Loucy (cell line): ENCODE data around the gene ETHE1.

Source experiments
- H2AFZ ChIP-seq: fragments of 200-600 bp; sonication (generic); 2 replicates; pipeline ENCODE4 v1.6.0; 2016; ENCODE audit warnings: antibody characterized with exemption, mild to moderate bottlenecking, low read length, moderate library complexity
- H3F3A ChIP-seq: fragments of 200-600 bp; 2 replicates; pipeline ENCODE4 v1.6.0; 2016; ENCODE audit warnings: antibody characterized with exemption, low read depth, mild to moderate bottlenecking
- H3K27me3 ChIP-seq: fragments of 200-600 bp; sonication (generic); 2 replicates; pipeline ENCODE4 v1.6.1; 2014; ENCODE audit warnings: low read length, mild to moderate bottlenecking; ENCODE audit not compliant: insufficient read depth, poor library complexity, severe bottlenecking
- H3K36me3 ChIP-seq: fragments of 200-600 bp; sonication (generic); 2 replicates; pipeline ENCODE4 v1.6.1; 2016; ENCODE audit warnings: low read length; ENCODE audit not compliant: insufficient read depth
- H3K4me1 ChIP-seq: fragments of 200-600 bp; sonication (generic); 2 replicates; pipeline ENCODE4 v1.5.1; 2014; ENCODE audit warnings: low read length, mild to moderate bottlenecking; ENCODE audit not compliant: insufficient read depth, poor library complexity, severe bottlenecking
- H3K4me2 ChIP-seq: fragments of 200-600 bp; sonication (generic); 2 replicates; pipeline ENCODE4 v1.6.0; 2014; ENCODE audit warnings: antibody characterized with exemption, low read length, low read depth, mild to moderate bottlenecking; ENCODE audit not compliant: poor library complexity, severe bottlenecking
- H3K4me3 ChIP-seq: fragments of 200-600 bp; sonication (generic); 2 replicates; pipeline ENCODE4 v1.5.1; 2014; ENCODE audit warnings: low read length, mild to moderate bottlenecking, mixed read lengths; ENCODE audit not compliant: poor library complexity, severe bottlenecking
- H3K79me2 ChIP-seq: fragments of 200-600 bp; sonication (generic); 2 replicates; pipeline ENCODE4 v1.6.1; 2014; ENCODE audit warnings: low read length; ENCODE audit not compliant: insufficient read depth
- H3K9ac ChIP-seq: fragments of 200-600 bp; sonication (generic); 2 replicates; pipeline ENCODE4 v1.6.0; 2014; ENCODE audit warnings: mild to moderate bottlenecking, low read depth, low read length, moderate library complexity; ENCODE audit not compliant: poor library complexity, severe bottlenecking
- H3K9me2 ChIP-seq: fragments of 200-600 bp; sonication (generic); replicated peaks from 2 replicates; pipeline ENCODE4 v1.6.1; 2016; ENCODE audit warnings: low read depth, low read length, mixed read lengths
- H3K9me3 ChIP-seq: fragments of 200-600 bp; sonication (generic); 2 replicates; pipeline ENCODE4 v1.6.1; 2014; ENCODE audit warnings: mild to moderate bottlenecking, antibody characterized with exemption, low read length, low read depth; ENCODE audit not compliant: insufficient read depth
- H4K20me1 ChIP-seq: fragments of 200-600 bp; sonication (generic); 2 replicates; pipeline ENCODE4 v1.6.0; 2014; ENCODE audit warnings: antibody characterized with exemption, low read length, mild to moderate bottlenecking; ENCODE audit not compliant: insufficient read depth, poor library complexity, severe bottlenecking
- EZH2phosphoT487 ChIP-seq: fragments of 200-600 bp; IDR thresholded peaks from 2 replicates; pipeline ENCODE4 v1.6.1; 2018; ENCODE audit warnings: antibody characterized with exemption, mild to moderate bottlenecking, moderate library complexity, borderline replicate concordance
- TF ChIP-seq, protein P1 (sequence below): fragments of 200-600 bp; sonication (generic); conservative IDR thresholded peaks from 2 replicates; pipeline ENCODE4 v1.5.1; 2014; ENCODE audit warnings: mild to moderate bottlenecking, antibody characterized with exemption, low read length

The ETHE1 gene

DNA sequence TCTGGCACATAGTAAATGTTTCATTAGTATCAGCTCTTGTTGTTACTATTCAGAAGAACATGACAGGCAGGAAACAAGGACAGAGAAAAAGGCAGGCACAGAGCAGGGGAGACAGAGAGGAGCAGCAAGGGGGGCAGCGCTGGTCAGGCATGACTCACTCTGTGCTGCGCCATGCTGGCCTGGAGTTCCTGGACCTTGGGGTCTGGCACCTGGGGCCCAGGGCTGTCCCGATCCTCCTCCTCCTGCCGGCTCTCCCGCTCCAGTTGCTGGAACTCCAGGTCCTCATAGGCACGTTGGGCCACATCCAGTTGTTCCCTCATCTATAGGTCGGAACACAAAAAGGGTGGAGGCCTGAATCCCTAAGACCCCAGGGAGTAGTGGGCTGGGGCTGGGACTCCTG is 30.0 kb downstream of the ETHE1 start:
- TF ChIP-seq EZH2phosphoT487, result no peak
- TF ChIP-seq, protein P1, sequence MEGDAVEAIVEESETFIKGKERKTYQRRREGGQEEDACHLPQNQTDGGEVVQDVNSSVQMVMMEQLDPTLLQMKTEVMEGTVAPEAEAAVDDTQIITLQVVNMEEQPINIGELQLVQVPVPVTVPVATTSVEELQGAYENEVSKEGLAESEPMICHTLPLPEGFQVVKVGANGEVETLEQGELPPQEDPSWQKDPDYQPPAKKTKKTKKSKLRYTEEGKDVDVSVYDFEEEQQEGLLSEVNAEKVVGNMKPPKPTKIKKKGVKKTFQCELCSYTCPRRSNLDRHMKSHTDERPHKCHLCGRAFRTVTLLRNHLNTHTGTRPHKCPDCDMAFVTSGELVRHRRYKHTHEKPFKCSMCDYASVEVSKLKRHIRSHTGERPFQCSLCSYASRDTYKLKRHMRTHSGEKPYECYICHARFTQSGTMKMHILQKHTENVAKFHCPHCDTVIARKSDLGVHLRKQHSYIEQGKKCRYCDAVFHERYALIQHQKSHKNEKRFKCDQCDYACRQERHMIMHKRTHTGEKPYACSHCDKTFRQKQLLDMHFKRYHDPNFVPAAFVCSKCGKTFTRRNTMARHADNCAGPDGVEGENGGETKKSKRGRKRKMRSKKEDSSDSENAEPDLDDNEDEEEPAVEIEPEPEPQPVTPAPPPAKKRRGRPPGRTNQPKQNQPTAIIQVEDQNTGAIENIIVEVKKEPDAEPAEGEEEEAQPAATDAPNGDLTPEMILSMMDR, result no peak
- H3F3A ChIP-seq, result no peaks in the 10 kb centered on the region
- no peaks in the 10 kb centered on the region for H3K27me3 ChIP-seq
- no peaks in the 10 kb centered on the region for H3K9me2 ChIP-seq
- no peak overlapping the region for H3K9ac ChIP-seq
- H2AFZ ChIP-seq, result no peak overlapping the region
- no peaks in the 10 kb centered on the region for H3K4me1 ChIP-seq
- H3K4me2 ChIP-seq, result no peak overlapping the region
- H3K79me2 ChIP-seq, result no peaks in the 10 kb centered on the region
- no peak overlapping the region for H3K4me3 ChIP-seq
- H3K36me3 ChIP-seq, result no peaks in the 10 kb centered on the region
- no peaks in the 10 kb centered on the region for H4K20me1 ChIP-seq
- H3K9me3 ChIP-seq, result no peaks in the 10 kb centered on the region

DNA sequence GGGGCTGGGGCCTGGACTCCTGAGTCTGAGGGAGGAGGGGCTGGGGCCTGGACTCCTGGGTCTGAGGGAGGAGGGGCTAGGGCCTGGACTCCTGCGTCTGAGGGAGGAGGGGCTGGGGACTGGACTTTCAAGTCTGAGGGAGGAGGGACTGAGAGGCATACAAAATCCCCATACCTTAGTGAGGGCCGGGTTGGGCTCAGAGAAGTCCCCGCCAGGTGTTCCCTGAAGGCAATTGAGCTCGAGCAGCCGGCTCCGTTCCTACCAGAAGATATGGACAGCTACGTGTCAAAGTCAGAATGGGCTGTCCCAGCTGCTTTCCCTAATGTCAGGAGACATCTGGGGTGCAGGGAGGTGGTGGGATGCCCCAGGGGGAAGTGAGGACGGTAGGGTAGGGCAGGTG is 31.9 kb downstream of the ETHE1 start:
- Histone ChIP-seq H3K9me3 (no peaks in the 10 kb centered on the region), H3K4me1 (no peaks in the 10 kb centered on the region), H3K9ac (no peak overlapping the region), H3K27me3 (no peaks in the 10 kb centered on the region), H3K4me3 (no peak overlapping the region), H4K20me1 (no peaks in the 10 kb centered on the region), H3K4me2 (no peak overlapping the region), H3K36me3 (no peaks in the 10 kb centered on the region), H2AFZ (no peak overlapping the region), H3K9me2 (no peaks in the 10 kb centered on the region), H3F3A (no peaks in the 10 kb centered on the region), H3K79me2 (no peaks in the 10 kb centered on the region)
- TF ChIP-seq EZH2phosphoT487, result no peak
- TF ChIP-seq, protein P1, result no peak

DNA sequence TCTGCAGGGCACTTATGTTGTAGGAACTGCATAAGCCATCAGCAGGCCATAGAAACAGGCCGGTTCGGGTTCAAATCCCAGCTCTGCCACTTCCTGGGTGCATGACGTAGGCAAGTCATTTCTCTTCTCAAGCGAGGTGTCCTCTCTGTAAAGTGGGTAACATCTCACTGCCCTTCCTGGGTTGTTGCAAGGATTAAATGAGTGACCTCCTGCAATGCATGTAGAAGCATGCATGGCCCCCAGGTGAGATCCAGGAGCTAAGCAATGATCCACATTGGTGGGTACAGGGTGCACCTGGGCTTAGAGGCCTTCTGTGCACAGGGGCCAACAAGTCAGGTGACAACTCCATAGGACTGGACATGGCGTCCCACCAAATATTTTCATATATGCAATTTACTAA is 36.2 kb downstream of the ETHE1 start:
- Histone ChIP-seq H3K4me1 (no peaks in the 10 kb centered on the region), H3K4me2 (no peak overlapping the region), H4K20me1 (no peaks in the 10 kb centered on the region), H3F3A (no peaks in the 10 kb centered on the region), H3K9ac (no peak overlapping the region), H2AFZ (no peak overlapping the region), H3K9me3 (no peaks in the 10 kb centered on the region), H3K79me2 (no peaks in the 10 kb centered on the region), H3K4me3 (no peak overlapping the region), H3K36me3 (no peaks in the 10 kb centered on the region), H3K9me2 (no peaks in the 10 kb centered on the region), H3K27me3 (no peaks in the 10 kb centered on the region)
- TF ChIP-seq, protein P1, result no peak
